Measurements from ENCODE around the gene KIF16B. TPM values are rescaled to one million over a fixed set of nuclear protein-coding genes. Genes with fewer than 3 reads are reported as not detected.

Gene KIF16B
- total RNA-seq, 1 experiment from 2014 or later: 7.6 TPM

DNA sequence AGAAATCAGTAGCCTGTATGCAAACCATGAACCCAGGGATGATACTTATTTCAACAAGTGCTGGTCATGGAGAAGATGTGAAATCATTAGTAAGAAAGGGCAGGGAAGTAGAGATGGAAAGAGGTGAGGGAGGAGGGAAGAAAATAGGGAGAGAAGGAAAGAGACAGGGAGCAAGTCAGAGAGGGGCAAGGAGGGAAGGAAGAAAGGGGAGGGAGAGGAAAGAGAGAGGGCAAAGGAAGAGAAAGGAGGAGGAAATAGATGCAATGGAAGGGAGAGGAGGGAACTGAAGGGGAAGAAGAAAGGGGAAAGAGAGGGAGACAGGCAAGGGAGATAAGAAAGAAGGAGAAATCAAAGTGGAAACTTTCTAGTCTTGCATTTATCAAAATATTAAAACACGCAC is 195.1 kb downstream of the KIF16B start:
- Mint-ChIP-seq H3K4me3 (no peak overlapping the region), H3K36me3 (peaks cover 9% of the 10 kb centered on the region), H3K27ac (no peak overlapping the region), H3K9me3 (no peaks in the 10 kb centered on the region; the same call in 1 of the 2 replicates), H3K27me3 (ENCODE audit: low read depth) (no peaks in the 10 kb centered on the region), H3K4me1 (no peaks in the 10 kb centered on the region)
- DNase-seq (ENCODE audit: low spot score): no peak
- ATAC-seq: no peak
- TF ChIP-seq, protein P1, sequence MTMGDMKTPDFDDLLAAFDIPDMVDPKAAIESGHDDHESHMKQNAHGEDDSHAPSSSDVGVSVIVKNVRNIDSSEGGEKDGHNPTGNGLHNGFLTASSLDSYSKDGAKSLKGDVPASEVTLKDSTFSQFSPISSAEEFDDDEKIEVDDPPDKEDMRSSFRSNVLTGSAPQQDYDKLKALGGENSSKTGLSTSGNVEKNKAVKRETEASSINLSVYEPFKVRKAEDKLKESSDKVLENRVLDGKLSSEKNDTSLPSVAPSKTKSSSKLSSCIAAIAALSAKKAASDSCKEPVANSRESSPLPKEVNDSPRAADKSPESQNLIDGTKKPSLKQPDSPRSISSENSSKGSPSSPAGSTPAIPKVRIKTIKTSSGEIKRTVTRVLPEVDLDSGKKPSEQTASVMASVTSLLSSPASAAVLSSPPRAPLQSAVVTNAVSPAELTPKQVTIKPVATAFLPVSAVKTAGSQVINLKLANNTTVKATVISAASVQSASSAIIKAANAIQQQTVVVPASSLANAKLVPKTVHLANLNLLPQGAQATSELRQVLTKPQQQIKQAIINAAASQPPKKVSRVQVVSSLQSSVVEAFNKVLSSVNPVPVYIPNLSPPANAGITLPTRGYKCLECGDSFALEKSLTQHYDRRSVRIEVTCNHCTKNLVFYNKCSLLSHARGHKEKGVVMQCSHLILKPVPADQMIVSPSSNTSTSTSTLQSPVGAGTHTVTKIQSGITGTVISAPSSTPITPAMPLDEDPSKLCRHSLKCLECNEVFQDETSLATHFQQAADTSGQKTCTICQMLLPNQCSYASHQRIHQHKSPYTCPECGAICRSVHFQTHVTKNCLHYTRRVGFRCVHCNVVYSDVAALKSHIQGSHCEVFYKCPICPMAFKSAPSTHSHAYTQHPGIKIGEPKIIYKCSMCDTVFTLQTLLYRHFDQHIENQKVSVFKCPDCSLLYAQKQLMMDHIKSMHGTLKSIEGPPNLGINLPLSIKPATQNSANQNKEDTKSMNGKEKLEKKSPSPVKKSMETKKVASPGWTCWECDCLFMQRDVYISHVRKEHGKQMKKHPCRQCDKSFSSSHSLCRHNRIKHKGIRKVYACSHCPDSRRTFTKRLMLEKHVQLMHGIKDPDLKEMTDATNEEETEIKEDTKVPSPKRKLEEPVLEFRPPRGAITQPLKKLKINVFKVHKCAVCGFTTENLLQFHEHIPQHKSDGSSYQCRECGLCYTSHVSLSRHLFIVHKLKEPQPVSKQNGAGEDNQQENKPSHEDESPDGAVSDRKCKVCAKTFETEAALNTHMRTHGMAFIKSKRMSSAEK (CRISPR knock-in tag; IDR thresholded peaks at IDR 0.05; ENCODE audit: borderline replicate concordance): no peak
- TF ChIP-seq JUN (CRISPR knock-in tag; IDR thresholded peaks at IDR 0.05) (no peak), CBFB (CRISPR knock-in tag; IDR thresholded peaks at IDR 0.05; ENCODE audit: low read depth) (no peak), GABPB1 (CRISPR knock-in tag; IDR thresholded peaks at IDR 0.05) (no peak), EMX1 (CRISPR knock-in tag; IDR thresholded peaks at IDR 0.05) (no peak), PRRX2 (CRISPR knock-in tag; IDR thresholded peaks at IDR 0.05) (no peak), ETV6 (CRISPR knock-in tag; IDR thresholded peaks at IDR 0.05) (no peak), ZNF416 (CRISPR knock-in tag; IDR thresholded peaks at IDR 0.05) (no peak), SMAD4 (CRISPR knock-in tag; IDR thresholded peaks at IDR 0.05) (no peak), JAZF1 (CRISPR knock-in tag; IDR thresholded peaks at IDR 0.05) (no peak)
- TF ChIP-seq, protein P2, sequence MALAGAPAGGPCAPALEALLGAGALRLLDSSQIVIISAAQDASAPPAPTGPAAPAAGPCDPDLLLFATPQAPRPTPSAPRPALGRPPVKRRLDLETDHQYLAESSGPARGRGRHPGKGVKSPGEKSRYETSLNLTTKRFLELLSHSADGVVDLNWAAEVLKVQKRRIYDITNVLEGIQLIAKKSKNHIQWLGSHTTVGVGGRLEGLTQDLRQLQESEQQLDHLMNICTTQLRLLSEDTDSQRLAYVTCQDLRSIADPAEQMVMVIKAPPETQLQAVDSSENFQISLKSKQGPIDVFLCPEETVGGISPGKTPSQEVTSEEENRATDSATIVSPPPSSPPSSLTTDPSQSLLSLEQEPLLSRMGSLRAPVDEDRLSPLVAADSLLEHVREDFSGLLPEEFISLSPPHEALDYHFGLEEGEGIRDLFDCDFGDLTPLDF (CRISPR knock-in tag; IDR thresholded peaks at IDR 0.05): no peak
- TF ChIP-seq, protein P3, sequence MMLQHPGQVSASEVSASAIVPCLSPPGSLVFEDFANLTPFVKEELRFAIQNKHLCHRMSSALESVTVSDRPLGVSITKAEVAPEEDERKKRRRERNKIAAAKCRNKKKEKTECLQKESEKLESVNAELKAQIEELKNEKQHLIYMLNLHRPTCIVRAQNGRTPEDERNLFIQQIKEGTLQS (CRISPR knock-in tag; conservative IDR thresholded peaks at IDR 0.05): no peak
- TF ChIP-seq, protein P4, sequence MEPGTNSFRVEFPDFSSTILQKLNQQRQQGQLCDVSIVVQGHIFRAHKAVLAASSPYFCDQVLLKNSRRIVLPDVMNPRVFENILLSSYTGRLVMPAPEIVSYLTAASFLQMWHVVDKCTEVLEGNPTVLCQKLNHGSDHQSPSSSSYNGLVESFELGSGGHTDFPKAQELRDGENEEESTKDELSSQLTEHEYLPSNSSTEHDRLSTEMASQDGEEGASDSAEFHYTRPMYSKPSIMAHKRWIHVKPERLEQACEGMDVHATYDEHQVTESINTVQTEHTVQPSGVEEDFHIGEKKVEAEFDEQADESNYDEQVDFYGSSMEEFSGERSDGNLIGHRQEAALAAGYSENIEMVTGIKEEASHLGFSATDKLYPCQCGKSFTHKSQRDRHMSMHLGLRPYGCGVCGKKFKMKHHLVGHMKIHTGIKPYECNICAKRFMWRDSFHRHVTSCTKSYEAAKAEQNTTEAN (CRISPR knock-in tag; IDR thresholded peaks at IDR 0.05): no peak
- TF ChIP-seq, protein P5, sequence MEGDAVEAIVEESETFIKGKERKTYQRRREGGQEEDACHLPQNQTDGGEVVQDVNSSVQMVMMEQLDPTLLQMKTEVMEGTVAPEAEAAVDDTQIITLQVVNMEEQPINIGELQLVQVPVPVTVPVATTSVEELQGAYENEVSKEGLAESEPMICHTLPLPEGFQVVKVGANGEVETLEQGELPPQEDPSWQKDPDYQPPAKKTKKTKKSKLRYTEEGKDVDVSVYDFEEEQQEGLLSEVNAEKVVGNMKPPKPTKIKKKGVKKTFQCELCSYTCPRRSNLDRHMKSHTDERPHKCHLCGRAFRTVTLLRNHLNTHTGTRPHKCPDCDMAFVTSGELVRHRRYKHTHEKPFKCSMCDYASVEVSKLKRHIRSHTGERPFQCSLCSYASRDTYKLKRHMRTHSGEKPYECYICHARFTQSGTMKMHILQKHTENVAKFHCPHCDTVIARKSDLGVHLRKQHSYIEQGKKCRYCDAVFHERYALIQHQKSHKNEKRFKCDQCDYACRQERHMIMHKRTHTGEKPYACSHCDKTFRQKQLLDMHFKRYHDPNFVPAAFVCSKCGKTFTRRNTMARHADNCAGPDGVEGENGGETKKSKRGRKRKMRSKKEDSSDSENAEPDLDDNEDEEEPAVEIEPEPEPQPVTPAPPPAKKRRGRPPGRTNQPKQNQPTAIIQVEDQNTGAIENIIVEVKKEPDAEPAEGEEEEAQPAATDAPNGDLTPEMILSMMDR (IDR thresholded peaks at IDR 0.05): no peak
- TF ChIP-seq, protein P6, sequence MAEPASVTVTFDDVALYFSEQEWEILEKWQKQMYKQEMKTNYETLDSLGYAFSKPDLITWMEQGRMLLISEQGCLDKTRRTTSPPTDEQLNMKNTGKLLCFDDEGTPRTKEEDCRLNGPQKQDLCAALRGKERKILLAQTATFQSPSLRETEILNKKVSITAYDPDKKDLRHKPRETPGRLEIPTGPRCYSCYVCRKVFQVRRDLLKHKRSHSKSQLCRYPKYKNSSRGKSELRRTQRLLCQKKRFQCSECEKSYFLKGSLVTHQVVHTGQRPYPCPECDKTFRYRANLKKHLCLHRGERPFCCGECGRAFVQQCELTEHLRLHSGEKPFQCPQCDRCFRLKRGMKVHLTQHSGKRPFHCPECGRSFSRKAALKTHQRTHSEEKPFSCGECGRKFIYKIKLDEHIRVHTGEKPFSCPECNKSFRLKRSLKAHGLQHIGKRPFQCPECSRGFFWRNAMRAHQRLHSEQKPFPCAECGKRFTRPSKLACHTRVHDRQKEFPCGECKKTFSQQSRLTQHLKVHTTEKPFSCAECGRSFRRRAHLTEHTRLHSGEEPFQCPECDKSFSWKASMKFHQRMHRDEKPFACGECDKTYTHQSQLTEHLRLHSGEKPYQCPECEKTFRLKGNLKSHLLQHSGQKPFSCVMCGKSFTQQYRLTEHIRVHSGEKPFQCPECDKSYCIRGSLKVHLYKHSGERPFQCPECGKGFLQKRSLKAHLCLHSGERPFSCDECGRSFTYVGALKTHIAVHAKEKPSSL (CRISPR knock-in tag; conservative IDR thresholded peaks at IDR 0.05): no peak
- TF ChIP-seq, protein P7, sequence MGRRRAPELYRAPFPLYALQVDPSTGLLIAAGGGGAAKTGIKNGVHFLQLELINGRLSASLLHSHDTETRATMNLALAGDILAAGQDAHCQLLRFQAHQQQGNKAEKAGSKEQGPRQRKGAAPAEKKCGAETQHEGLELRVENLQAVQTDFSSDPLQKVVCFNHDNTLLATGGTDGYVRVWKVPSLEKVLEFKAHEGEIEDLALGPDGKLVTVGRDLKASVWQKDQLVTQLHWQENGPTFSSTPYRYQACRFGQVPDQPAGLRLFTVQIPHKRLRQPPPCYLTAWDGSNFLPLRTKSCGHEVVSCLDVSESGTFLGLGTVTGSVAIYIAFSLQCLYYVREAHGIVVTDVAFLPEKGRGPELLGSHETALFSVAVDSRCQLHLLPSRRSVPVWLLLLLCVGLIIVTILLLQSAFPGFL (CRISPR knock-in tag; IDR thresholded peaks at IDR 0.05; ENCODE audit: borderline replicate concordance): no peak
- TF ChIP-seq, protein P8, sequence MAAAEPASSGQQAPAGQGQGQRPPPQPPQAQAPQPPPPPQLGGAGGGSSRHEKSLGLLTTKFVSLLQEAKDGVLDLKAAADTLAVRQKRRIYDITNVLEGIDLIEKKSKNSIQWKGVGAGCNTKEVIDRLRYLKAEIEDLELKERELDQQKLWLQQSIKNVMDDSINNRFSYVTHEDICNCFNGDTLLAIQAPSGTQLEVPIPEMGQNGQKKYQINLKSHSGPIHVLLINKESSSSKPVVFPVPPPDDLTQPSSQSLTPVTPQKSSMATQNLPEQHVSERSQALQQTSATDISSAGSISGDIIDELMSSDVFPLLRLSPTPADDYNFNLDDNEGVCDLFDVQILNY (CRISPR knock-in tag; IDR thresholded peaks at IDR 0.05): no peak
- POLR2A ChIA-PET: no interaction called here
- CTCF ChIA-PET: no interaction called here

Data from WTC11 (cell line).